DND-41 (cell line): ENCODE measurements around the gene SRCAP.

ENCODE experiments used
- ATAC-seq: fragments of 200-7000 bp; cut with Tn5 transposase; 3 replicates; pipeline ENCODE4 v1.9.1; 2021; ENCODE audit warnings: low read depth; ENCODE audit not compliant: insufficient read depth
- DNase-seq: peaks from one replicate; pipeline ENCODE4 v3.0.0-alpha.2; 2020
- H2AFZ ChIP-seq: 2 replicates; pipeline ENCODE4 v1.6.0; 2012; ENCODE audit warnings: low read depth, low read length
- H3K27ac ChIP-seq: 2 replicates; pipeline ENCODE4 v1.5.1; 2012; ENCODE audit warnings: low read length, inconsistent platforms
- H3K27me3 ChIP-seq: fragments of 200-600 bp; sonication (generic); 2 replicates; pipeline ENCODE4 v1.6.0; 2012; ENCODE audit warnings: low read length, mild to moderate bottlenecking, inconsistent platforms; ENCODE audit not compliant: insufficient read depth, poor library complexity
- H3K36me3 ChIP-seq: 2 replicates; pipeline ENCODE4 v1.5.1; 2012; ENCODE audit warnings: low read length, inconsistent platforms; ENCODE audit not compliant: insufficient read depth
- H3K4me1 ChIP-seq: 2 replicates; pipeline ENCODE4 v1.5.1; 2012; ENCODE audit warnings: mild to moderate bottlenecking, low read length; ENCODE audit not compliant: insufficient read depth
- H3K4me2 ChIP-seq: 2 replicates; pipeline ENCODE4 v1.6.0; 2012; ENCODE audit warnings: mild to moderate bottlenecking, moderate library complexity, low read length, inconsistent platforms; ENCODE audit not compliant: insufficient read depth
- H3K4me3 ChIP-seq, 2 experiments: fragments of 200-600 bp in 1 of 2; shearing (Covaris generic) in 1 of 2; 2 replicates each; pipeline ENCODE4 v1.5.1; 2012 to 2016; ENCODE audit warnings: inconsistent platforms in 2 of 2, low read length in 2 of 2, mild to moderate bottlenecking in 2 of 2, low read depth in 1 of 2, moderate library complexity in 1 of 2
- H3K79me2 ChIP-seq: 2 replicates; pipeline ENCODE4 v1.6.0; 2012; ENCODE audit warnings: low read length, inconsistent platforms; ENCODE audit not compliant: insufficient read depth
- H3K9ac ChIP-seq: 2 replicates; pipeline ENCODE4 v1.6.0; 2012; ENCODE audit warnings: low read depth, mild to moderate bottlenecking, inconsistent platforms, low read length, moderate library complexity
- H3K9me3 ChIP-seq: 2 replicates; pipeline ENCODE4 v1.5.1; 2012; ENCODE audit warnings: low read length, moderate library complexity, mild to moderate bottlenecking, inconsistent platforms; ENCODE audit not compliant: insufficient read depth, severe bottlenecking
- H4K20me1 ChIP-seq: 2 replicates; pipeline ENCODE4 v1.6.0; 2012; ENCODE audit warnings: low read length; ENCODE audit not compliant: insufficient read depth
- EZH2 ChIP-seq: IDR thresholded peaks from 3 replicates; pipeline ENCODE4 v1.6.1; 2012; ENCODE audit warnings: borderline replicate concordance, low read depth, mild to moderate bottlenecking, moderate library complexity, low read length, inconsistent platforms; ENCODE audit not compliant: severe bottlenecking
- TF ChIP-seq, protein P1 (sequence below): IDR thresholded peaks from 2 replicates; pipeline ENCODE4 v1.5.1; 2012; ENCODE audit warnings: borderline replicate concordance, low read length, moderate library complexity, mild to moderate bottlenecking; ENCODE audit not compliant: poor library complexity, severe bottlenecking; ENCODE audit errors: extremely low read depth

SRCAP gene

DNA sequence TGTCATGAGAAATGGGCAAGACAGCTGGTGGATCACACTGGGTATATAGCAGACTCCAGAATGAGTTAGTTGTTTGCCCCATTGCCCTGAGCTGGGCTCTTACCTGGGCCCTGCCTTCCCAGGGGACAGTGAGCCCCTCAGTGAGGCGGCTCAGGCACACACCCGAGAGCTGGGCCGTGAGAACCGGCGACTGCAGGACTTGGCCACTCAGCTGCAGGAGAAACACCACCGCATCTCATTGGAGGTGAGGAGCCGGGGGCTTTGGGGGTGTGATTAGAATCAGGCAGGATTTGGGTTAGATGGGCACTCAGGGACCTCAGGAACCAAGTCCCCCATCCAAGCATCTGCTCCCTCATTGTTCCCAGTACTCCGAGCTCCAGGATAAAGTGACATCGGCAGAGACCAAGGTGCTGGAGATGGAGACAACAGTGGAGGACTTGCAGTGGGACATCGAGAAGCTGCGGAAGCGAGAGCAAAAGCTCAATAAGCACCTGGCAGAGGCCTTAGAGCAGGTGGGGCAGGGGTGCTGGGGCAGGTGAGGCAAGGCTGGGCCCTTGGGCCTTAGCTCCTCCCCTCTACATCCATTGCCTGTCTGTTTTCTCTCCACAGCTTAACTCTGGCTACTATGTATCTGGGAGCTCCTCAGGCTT lies 66.0 kb downstream of the SRCAP start:
- Histone ChIP-seq H3K4me3 (no peak overlapping the region), H2AFZ (no peak overlapping the region), H3K27ac (no peak overlapping the region), H3K9ac (no peak overlapping the region), H3K79me2 (peaks cover 34% of the 10 kb centered on the region), H3K9me3 (no peaks in the 10 kb centered on the region), H3K4me2 (no peak overlapping the region), H3K27me3 (no peaks in the 10 kb centered on the region), H3K4me1 (peaks cover 35% of the 10 kb centered on the region), H3K36me3 (peaks cover 73% of the 10 kb centered on the region), H4K20me1 (peaks cover 16% of the 10 kb centered on the region; the same call in 1 of the 2 replicates)
- ATAC-seq = no peak
- DNase-seq = no peak
- TF ChIP-seq, protein P1, sequence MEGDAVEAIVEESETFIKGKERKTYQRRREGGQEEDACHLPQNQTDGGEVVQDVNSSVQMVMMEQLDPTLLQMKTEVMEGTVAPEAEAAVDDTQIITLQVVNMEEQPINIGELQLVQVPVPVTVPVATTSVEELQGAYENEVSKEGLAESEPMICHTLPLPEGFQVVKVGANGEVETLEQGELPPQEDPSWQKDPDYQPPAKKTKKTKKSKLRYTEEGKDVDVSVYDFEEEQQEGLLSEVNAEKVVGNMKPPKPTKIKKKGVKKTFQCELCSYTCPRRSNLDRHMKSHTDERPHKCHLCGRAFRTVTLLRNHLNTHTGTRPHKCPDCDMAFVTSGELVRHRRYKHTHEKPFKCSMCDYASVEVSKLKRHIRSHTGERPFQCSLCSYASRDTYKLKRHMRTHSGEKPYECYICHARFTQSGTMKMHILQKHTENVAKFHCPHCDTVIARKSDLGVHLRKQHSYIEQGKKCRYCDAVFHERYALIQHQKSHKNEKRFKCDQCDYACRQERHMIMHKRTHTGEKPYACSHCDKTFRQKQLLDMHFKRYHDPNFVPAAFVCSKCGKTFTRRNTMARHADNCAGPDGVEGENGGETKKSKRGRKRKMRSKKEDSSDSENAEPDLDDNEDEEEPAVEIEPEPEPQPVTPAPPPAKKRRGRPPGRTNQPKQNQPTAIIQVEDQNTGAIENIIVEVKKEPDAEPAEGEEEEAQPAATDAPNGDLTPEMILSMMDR = no peak
- no peak for TF ChIP-seq EZH2

DNA sequence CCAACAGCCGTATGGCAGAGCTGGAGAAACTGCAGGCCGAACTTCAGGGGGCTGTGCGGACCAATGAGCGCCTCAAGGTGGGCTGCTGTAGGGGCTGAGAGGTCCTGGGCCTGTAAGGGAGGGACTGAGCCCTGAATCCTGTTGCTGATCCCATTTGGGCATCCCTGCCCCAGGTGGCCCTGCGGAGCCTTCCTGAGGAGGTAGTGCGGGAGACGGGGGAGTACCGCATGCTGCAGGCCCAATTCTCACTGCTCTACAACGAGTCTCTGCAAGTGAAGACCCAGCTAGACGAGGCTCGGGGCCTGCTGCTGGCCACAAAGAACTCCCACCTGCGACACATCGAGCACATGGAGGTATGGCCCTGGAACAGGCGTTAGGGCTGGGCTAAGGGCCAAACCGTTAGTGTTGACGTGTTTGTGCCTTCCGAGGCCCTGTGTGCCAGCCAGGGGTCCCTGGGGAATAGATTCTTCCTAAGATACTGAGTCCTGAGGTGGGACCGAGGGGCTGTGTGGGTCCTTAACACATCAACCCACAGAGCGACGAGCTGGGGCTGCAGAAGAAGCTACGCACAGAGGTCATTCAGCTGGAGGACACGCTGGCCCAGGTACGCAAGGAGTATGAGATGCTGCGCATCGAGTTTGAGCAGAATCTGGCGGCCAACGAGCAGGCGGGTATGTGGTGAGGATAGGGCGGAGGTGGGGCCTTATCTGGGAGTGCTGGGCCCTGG lies 67.4 kb downstream of the SRCAP start:
- Histone ChIP-seq H3K4me2 (no peak overlapping the region), H3K4me3 (no peak overlapping the region), H3K4me1 (peaks cover 21% of the 10 kb centered on the region), H2AFZ (no peak overlapping the region), H3K27ac (no peak overlapping the region), H4K20me1 (peaks cover 16% of the 10 kb centered on the region; the same call in 1 of the 2 replicates), H3K9me3 (no peaks in the 10 kb centered on the region), H3K79me2 (peaks cover 32% of the 10 kb centered on the region), H3K27me3 (no peaks in the 10 kb centered on the region), H3K9ac (no peak overlapping the region), H3K36me3 (peaks cover 85% of the 10 kb centered on the region)
- DNase-seq (no peak), ATAC-seq (no peak)
- TF ChIP-seq, protein P1 = no peak
- TF ChIP-seq EZH2 = no peak

DNA sequence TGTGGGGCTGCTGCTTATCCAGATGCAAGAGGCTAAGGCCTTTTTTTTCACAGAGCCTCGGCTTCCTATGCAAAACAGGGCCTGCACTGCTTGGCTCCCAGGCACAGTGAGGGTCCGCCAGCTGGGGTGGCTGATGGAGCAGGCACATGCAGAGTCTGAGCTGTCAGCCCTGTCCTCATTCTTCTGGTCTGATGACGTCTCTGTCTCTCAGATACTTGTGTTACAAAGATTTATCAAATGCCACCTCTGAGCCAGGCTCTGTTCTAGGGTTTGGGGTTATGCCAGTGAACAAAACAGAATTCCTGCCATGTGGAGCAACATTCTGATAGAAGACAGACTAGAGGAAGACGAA lies 67.9 kb downstream of the SRCAP start:
- H3K9me3 ChIP-seq = no peaks in the 10 kb centered on the region
- TF ChIP-seq EZH2 = no peak
- TF ChIP-seq, protein P1 = no peak
- H3K36me3 ChIP-seq = peaks cover 90% of the 10 kb centered on the region
- H3K27me3 ChIP-seq = no peaks in the 10 kb centered on the region
- no peak overlapping the region for H3K27ac ChIP-seq
- H3K79me2 ChIP-seq = peaks cover 28% of the 10 kb centered on the region
- peaks cover 16% of the 10 kb centered on the region; the same call in 1 of the 2 replicates for H4K20me1 ChIP-seq
- DNase-seq = no peak
- no peak overlapping the region for H3K4me3 ChIP-seq
- H3K4me1 ChIP-seq = peaks cover 19% of the 10 kb centered on the region
- H2AFZ ChIP-seq = no peak overlapping the region
- no peak for ATAC-seq
- no peak overlapping the region for H3K4me2 ChIP-seq
- H3K9ac ChIP-seq = no peak overlapping the region
